Endodermal cell (in vitro differentiated cells): ENCODE measurements around the gene DDX51. TPM values are rescaled to one million over a fixed set of nuclear protein-coding genes. Genes with fewer than 3 reads are reported as not detected.

Experiments used
- DNase-seq: peaks from one replicate; pipeline ENCODE4 v3.0.0-alpha.2; 2017
- H3K27ac ChIP-seq: 2 replicates; pipeline ENCODE4 v1.5.1; 2013; ENCODE audit warnings: mild to moderate bottlenecking, low read depth, low read length, moderate library complexity
- H3K27me3 ChIP-seq: 2 replicates; pipeline ENCODE4 v1.6.1; 2013; ENCODE audit warnings: mild to moderate bottlenecking, low read length, moderate library complexity; ENCODE audit not compliant: insufficient read depth, control insufficient read depth, poor library complexity, severe bottlenecking
- H3K36me3 ChIP-seq: 2 replicates; pipeline ENCODE4 v1.7.0; 2013; ENCODE audit warnings: mild to moderate bottlenecking, low read length, moderate library complexity; ENCODE audit not compliant: control insufficient read depth, insufficient read depth
- H3K4me1 ChIP-seq: one replicate; pipeline ENCODE4 v1.7.0; 2013; ENCODE audit warnings: low read length; ENCODE audit not compliant: control insufficient read depth, insufficient read depth
- H3K4me3 ChIP-seq: 2 replicates; pipeline ENCODE4 v1.5.1; 2013; ENCODE audit warnings: mild to moderate bottlenecking, low read length, moderate library complexity
- H3K9ac ChIP-seq: 2 replicates; pipeline ENCODE4 v1.6.1; 2013; ENCODE audit warnings: mild to moderate bottlenecking, low read length, moderate library complexity; ENCODE audit not compliant: poor library complexity, severe bottlenecking; ENCODE audit errors: extremely low read depth
- H3K9me3 ChIP-seq: 2 replicates; pipeline ENCODE4 v1.6.1; 2013; ENCODE audit warnings: mild to moderate bottlenecking, low read length, moderate library complexity; ENCODE audit not compliant: control insufficient read depth
- H3K27ac Mint-ChIP-seq: 2 replicates; pipeline ENCODE4 v1.8.0; 2020; ENCODE audit warnings: mixed read lengths
- H3K27me3 Mint-ChIP-seq: 2 replicates; pipeline ENCODE4 v1.8.0; 2021; ENCODE audit warnings: mild to moderate bottlenecking, mixed read lengths; ENCODE audit not compliant: insufficient read depth
- H3K36me3 Mint-ChIP-seq: 2 replicates; pipeline ENCODE4 v1.8.0; 2020; ENCODE audit warnings: low read depth, mixed read lengths
- H3K4me1 Mint-ChIP-seq: 2 replicates; pipeline ENCODE4 v1.8.0; 2020; ENCODE audit warnings: mixed read lengths
- H3K4me3 Mint-ChIP-seq: 2 replicates; pipeline ENCODE4 v1.8.0; 2020; ENCODE audit warnings: mild to moderate bottlenecking, moderate library complexity, mixed read lengths
- H3K9me3 Mint-ChIP-seq: 2 replicates; pipeline ENCODE4 v1.8.0; 2020; ENCODE audit warnings: mild to moderate bottlenecking, mixed read lengths
- CTCF ChIP-seq: fragments of 200-600 bp; sonication (generic); conservative IDR thresholded peaks from 2 replicates; pipeline ENCODE4 v1.5.0; 2021; ENCODE audit warnings: antibody characterized with exemption, mild to moderate bottlenecking
- WGBS, 2 experiments: methylation state at CpG; one replicate each; pipeline versions ENCODE4 v1.1.5 to v1.1.7; 2013; ENCODE audit warnings: missing lambda C conversion rate in 2 of 2, mixed read lengths in 1 of 2; ENCODE audit not compliant: insufficient coverage in 1 of 2, insufficient read length in 1 of 2; 5-methylcytosine and 5-hydroxymethylcytosine counted together
- total RNA-seq, 2 donors: library from RNA; stranded (reverse); fragmentation: NEBNext Ultra II Directional in 1 of 2; extraction: Animal tissue kit (Norgen Biotek cat#: 25700) in 1 of 2; gene quantifications; 2 replicates in 1 of 2; 3 replicates in 1 of 2; pipeline ENCODE4 v1.2.1, GENCODE V29; 2021

DDX51 gene
- total RNA-seq, 2 donors from 2014 or later: 31.5 to 33.8 TPM

GRCh38 chr12:132182711-132183365 lies 38.7 kb upstream of the DDX51 start:
- no peak for TF ChIP-seq CTCF
- H3K36me3 ChIP-seq: no peaks in the 10 kb centered on the region
- H3K27ac Mint-ChIP-seq: no peak overlapping the region
- H3K36me3 Mint-ChIP-seq: no peaks in the 10 kb centered on the region
- no peaks in the 10 kb centered on the region for H3K4me1 Mint-ChIP-seq
- H3K27me3 Mint-ChIP-seq: peaks cover 75% of the 10 kb centered on the region
- no peak overlapping the region for H3K4me3 Mint-ChIP-seq
- peaks cover 3% of the 10 kb centered on the region for H3K9me3 Mint-ChIP-seq
- no peak overlapping the region for H3K4me3 ChIP-seq
- H3K27ac ChIP-seq: no peak overlapping the region
- DNase-seq: no peak
- H3K9ac ChIP-seq: no peak overlapping the region
- WGBS, 2 experiments: 75% methylated on average over 9 to 10 of the region's 10 CpGs
- H3K9me3 ChIP-seq: no peaks in the 10 kb centered on the region
- no peaks in the 10 kb centered on the region for H3K4me1 ChIP-seq
- H3K27me3 ChIP-seq: no peaks in the 10 kb centered on the region

- no peak for TF ChIP-seq CTCF
- Histone ChIP-seq H3K9ac (no peak overlapping the region), H3K4me1 (no peaks in the 10 kb centered on the region), H3K36me3 (no peaks in the 10 kb centered on the region), H3K27me3 (no peaks in the 10 kb centered on the region), H3K9me3 (no peaks in the 10 kb centered on the region), H3K27ac (no peak overlapping the region), H3K4me3 (no peak overlapping the region)
- H3K27ac Mint-ChIP-seq: no peak overlapping the region
- 92 to 94% methylated on average over 17 to 21 of the region's 21 CpGs for WGBS, 2 experiments
- H3K9me3 Mint-ChIP-seq: peaks cover 3% of the 10 kb centered on the region
- peaks cover 74% of the 10 kb centered on the region for H3K27me3 Mint-ChIP-seq
- H3K4me3 Mint-ChIP-seq: no peak overlapping the region
- H3K36me3 Mint-ChIP-seq: no peaks in the 10 kb centered on the region
- no peak for DNase-seq
- H3K4me1 Mint-ChIP-seq: no peaks in the 10 kb centered on the region
Observed at GRCh38 chr12:132182206-132182710, 38.1 kb upstream of the DDX51 start.

- peaks cover 3% of the 10 kb centered on the region for H3K9me3 Mint-ChIP-seq
- Histone ChIP-seq H3K4me1 (no peaks in the 10 kb centered on the region), H3K4me3 (no peak overlapping the region), H3K27me3 (no peaks in the 10 kb centered on the region), H3K9ac (no peak overlapping the region), H3K9me3 (no peaks in the 10 kb centered on the region), H3K27ac (no peak overlapping the region), H3K36me3 (no peaks in the 10 kb centered on the region)
- no peak for DNase-seq
- 87 to 98% methylated on average over 9 to 25 of the region's 33 CpGs for WGBS, 2 experiments
- H3K4me3 Mint-ChIP-seq: no peak overlapping the region
- no peak for TF ChIP-seq CTCF
- H3K27ac Mint-ChIP-seq: no peak overlapping the region
- H3K36me3 Mint-ChIP-seq: no peaks in the 10 kb centered on the region
- no peaks in the 10 kb centered on the region for H3K4me1 Mint-ChIP-seq
- peaks cover 73% of the 10 kb centered on the region for H3K27me3 Mint-ChIP-seq
Observed at GRCh38 chr12:132181570-132182200, 37.6 kb upstream of the DDX51 start.
